ENCODE data around the gene ARGLU1. TPM values are rescaled to one million over a fixed set of nuclear protein-coding genes. Genes with fewer than 3 reads are reported as not detected.

ARGLU1 gene
- total RNA-seq, 1 donor from 2014 or later = 56.9 TPM

DNA sequence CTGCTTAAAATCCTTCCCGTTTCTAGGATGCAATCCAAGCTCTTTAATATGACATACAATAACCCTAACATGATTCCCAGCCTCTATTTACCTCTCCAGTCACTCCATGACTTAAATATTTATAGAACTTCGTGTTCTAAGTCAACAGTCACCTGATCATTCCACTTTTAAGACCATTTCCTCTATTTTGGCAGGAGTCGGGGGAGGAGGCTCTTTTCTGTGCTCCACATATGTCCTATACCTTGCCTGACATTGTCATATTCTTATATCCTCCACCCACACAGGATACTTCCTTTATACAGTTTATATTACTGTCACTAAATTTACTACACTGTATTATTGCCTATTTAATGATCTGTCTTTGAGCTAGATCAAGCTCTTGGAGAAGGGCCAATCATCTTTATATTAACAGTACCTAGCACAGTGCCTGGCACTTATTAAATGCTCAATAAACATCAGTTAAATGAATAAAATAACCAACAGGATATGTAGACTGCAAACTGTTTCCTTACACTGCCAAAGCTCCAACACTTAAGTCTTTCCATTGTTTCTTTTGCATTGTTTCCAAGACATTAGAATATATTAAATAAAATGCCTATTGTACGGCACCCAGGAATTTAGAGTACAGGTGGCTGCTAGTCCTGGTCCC lies 2.7 kb downstream of the ARGLU1 start:
- peak overlapping the region; percentile 98 for H3K4me3 Mint-ChIP-seq (ENCODE audit: unreplicated experiment)
- no peaks in the 10 kb centered on the region for H3K27me3 Mint-ChIP-seq (ENCODE audit: low read depth, unreplicated experiment)
- Histone ChIP-seq H3K4me2 (ENCODE audit: low read length) (peak overlapping the region; percentile 94), H3K36me3 (ENCODE audit: insufficient read depth, low read length) (no peaks in the 10 kb centered on the region), H3K27ac (ENCODE audit: low read depth, low read length) (no peak overlapping the region), H2AFZ (ENCODE audit: low read depth, low read length) (no peak overlapping the region), H3K27me3 (ENCODE audit: insufficient read depth, low read length) (no peaks in the 10 kb centered on the region), H4K20me1 (ENCODE audit: insufficient read depth, low read length) (peaks cover 67% of the 10 kb centered on the region), H3K4me1 (ENCODE audit: insufficient read depth, low read length) (peaks cover 18% of the 10 kb centered on the region), H3K79me2 (ENCODE audit: insufficient read depth, low read length) (peaks cover 77% of the 10 kb centered on the region), H3K9ac (ENCODE audit: low read length) (no peak overlapping the region), H3K4me3 (ENCODE audit: insufficient read depth, low read depth, low read length) (peak overlapping the region; percentile 91), H3K9me3 (ENCODE audit: insufficient read depth, low read depth, low read length) (no peaks in the 10 kb centered on the region)
- no peaks in the 10 kb centered on the region for H3K9me3 Mint-ChIP-seq (ENCODE audit: unreplicated experiment)
- no peak for FAIRE-seq
- TF ChIP-seq, protein P1, sequence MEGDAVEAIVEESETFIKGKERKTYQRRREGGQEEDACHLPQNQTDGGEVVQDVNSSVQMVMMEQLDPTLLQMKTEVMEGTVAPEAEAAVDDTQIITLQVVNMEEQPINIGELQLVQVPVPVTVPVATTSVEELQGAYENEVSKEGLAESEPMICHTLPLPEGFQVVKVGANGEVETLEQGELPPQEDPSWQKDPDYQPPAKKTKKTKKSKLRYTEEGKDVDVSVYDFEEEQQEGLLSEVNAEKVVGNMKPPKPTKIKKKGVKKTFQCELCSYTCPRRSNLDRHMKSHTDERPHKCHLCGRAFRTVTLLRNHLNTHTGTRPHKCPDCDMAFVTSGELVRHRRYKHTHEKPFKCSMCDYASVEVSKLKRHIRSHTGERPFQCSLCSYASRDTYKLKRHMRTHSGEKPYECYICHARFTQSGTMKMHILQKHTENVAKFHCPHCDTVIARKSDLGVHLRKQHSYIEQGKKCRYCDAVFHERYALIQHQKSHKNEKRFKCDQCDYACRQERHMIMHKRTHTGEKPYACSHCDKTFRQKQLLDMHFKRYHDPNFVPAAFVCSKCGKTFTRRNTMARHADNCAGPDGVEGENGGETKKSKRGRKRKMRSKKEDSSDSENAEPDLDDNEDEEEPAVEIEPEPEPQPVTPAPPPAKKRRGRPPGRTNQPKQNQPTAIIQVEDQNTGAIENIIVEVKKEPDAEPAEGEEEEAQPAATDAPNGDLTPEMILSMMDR (IDR thresholded peaks at IDR 0.05; ENCODE audit: insufficient read depth, low read depth, low read length) = no peak
- no peak for TF ChIP-seq EZH2 (IDR thresholded peaks at IDR 0.05; ENCODE audit: insufficient read depth, low read length)
- H3K36me3 Mint-ChIP-seq (ENCODE audit: low read depth, unreplicated experiment) = no peaks in the 10 kb centered on the region
- peaks cover 37% of the 10 kb centered on the region for H3K4me1 Mint-ChIP-seq (ENCODE audit: low read depth, unreplicated experiment)
- no peak for DNase-seq (ENCODE audit: low read depth)
- H3K27ac Mint-ChIP-seq (ENCODE audit: unreplicated experiment) = peak overlapping the region; percentile 10

DNA sequence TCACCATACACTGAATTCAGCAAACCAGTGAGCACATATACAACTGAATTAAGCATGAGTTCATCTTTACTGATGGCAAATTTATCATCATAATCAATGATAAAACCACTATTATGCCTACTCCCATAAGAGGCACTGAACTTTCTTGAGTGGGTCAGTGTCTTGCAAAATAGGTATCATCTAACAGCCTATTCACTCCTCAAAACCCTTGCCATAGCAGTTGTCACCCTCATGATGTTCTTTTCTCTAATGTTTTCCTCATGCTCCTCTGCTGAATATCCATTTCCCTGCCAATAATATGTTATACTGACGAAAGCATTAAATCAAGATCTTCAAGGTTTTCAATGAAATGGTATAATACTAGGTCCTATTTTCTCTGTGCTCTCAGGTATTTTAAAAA lies 5.6 kb downstream of the ARGLU1 start:
- Histone ChIP-seq H3K79me2 (ENCODE audit: insufficient read depth, low read length) (peaks cover 100% of the 10 kb centered on the region), H3K4me2 (ENCODE audit: low read length) (peak overlapping the region; percentile 53), H3K36me3 (ENCODE audit: insufficient read depth, low read length) (peaks cover 20% of the 10 kb centered on the region), H3K9ac (ENCODE audit: low read length) (no peak overlapping the region), H3K27ac (ENCODE audit: low read depth, low read length) (no peak overlapping the region), H3K9me3 (ENCODE audit: insufficient read depth, low read depth, low read length) (no peaks in the 10 kb centered on the region), H3K4me1 (ENCODE audit: insufficient read depth, low read length) (peaks cover 18% of the 10 kb centered on the region), H2AFZ (ENCODE audit: low read depth, low read length) (no peak overlapping the region), H3K27me3 (ENCODE audit: insufficient read depth, low read length) (no peaks in the 10 kb centered on the region), H4K20me1 (ENCODE audit: insufficient read depth, low read length) (peaks cover 89% of the 10 kb centered on the region), H3K4me3 (ENCODE audit: insufficient read depth, low read depth, low read length) (no peak overlapping the region)
- TF ChIP-seq, protein P1 (IDR thresholded peaks at IDR 0.05; ENCODE audit: insufficient read depth, low read depth, low read length) = no peak
- TF ChIP-seq EZH2 (IDR thresholded peaks at IDR 0.05; ENCODE audit: insufficient read depth, low read length) = no peak
- H3K4me1 Mint-ChIP-seq (ENCODE audit: low read depth, unreplicated experiment) = peaks cover 37% of the 10 kb centered on the region
- FAIRE-seq (no peak), DNase-seq (ENCODE audit: low read depth) (no peak)
- peaks cover 6% of the 10 kb centered on the region for H3K36me3 Mint-ChIP-seq (ENCODE audit: low read depth, unreplicated experiment)
- H3K27me3 Mint-ChIP-seq (ENCODE audit: low read depth, unreplicated experiment) = no peaks in the 10 kb centered on the region
- no peaks in the 10 kb centered on the region for H3K9me3 Mint-ChIP-seq (ENCODE audit: unreplicated experiment)
- no peak overlapping the region for H3K4me3 Mint-ChIP-seq (ENCODE audit: unreplicated experiment)
- H3K27ac Mint-ChIP-seq (ENCODE audit: unreplicated experiment) = no peak overlapping the region

DNA sequence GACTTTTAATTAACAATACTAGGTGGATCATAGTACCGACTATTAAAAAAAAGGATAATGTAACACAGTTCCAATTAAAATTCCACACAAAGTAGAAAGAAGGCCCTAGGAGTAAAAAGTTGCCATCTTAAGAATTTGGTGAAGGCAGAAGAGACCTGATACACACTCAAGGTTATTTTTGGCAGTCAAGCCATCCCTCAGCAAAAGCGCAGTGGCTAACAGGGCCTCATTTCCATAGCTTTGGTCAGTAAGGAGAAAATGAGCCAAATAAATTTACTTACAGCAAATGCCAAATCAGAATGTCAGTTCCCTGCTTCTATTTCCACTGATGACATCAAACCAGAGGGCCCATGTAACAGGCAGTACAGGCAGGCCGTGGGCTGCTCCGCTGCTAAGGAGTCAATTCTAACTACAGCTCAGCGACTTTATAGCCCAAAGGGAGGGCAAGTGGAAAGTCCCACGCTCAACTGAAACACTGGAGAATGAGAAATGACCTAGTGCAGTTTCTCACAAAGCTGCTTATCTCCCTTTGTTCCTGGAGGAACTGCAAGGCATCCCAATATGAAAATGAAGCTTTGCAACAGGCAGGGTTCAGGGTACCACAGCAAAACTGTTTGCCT lies 6.3 kb downstream of the ARGLU1 start:
- peaks cover 6% of the 10 kb centered on the region for H3K36me3 Mint-ChIP-seq (ENCODE audit: low read depth, unreplicated experiment)
- Histone ChIP-seq H3K27me3 (ENCODE audit: insufficient read depth, low read length) (no peaks in the 10 kb centered on the region), H3K4me2 (ENCODE audit: low read length) (peak overlapping the region; percentile 53), H3K36me3 (ENCODE audit: insufficient read depth, low read length) (peaks cover 26% of the 10 kb centered on the region), H2AFZ (ENCODE audit: low read depth, low read length) (no peak overlapping the region), H3K27ac (ENCODE audit: low read depth, low read length) (no peak overlapping the region), H4K20me1 (ENCODE audit: insufficient read depth, low read length) (peaks cover 84% of the 10 kb centered on the region), H3K4me3 (ENCODE audit: insufficient read depth, low read depth, low read length) (no peak overlapping the region), H3K9ac (ENCODE audit: low read length) (peak overlapping the region; percentile 11), H3K79me2 (ENCODE audit: insufficient read depth, low read length) (peaks cover 100% of the 10 kb centered on the region), H3K4me1 (ENCODE audit: insufficient read depth, low read length) (peaks cover 18% of the 10 kb centered on the region), H3K9me3 (ENCODE audit: insufficient read depth, low read depth, low read length) (no peaks in the 10 kb centered on the region)
- TF ChIP-seq, protein P1 (IDR thresholded peaks at IDR 0.05; ENCODE audit: insufficient read depth, low read depth, low read length) = no peak
- no peak for TF ChIP-seq EZH2 (IDR thresholded peaks at IDR 0.05; ENCODE audit: insufficient read depth, low read length)
- DNase-seq (ENCODE audit: low read depth) = peak; percentile 59
- H3K27ac Mint-ChIP-seq (ENCODE audit: unreplicated experiment) = no peak overlapping the region
- no peak overlapping the region for H3K4me3 Mint-ChIP-seq (ENCODE audit: unreplicated experiment)
- FAIRE-seq = no peak
- peaks cover 37% of the 10 kb centered on the region for H3K4me1 Mint-ChIP-seq (ENCODE audit: low read depth, unreplicated experiment)
- H3K9me3 Mint-ChIP-seq (ENCODE audit: unreplicated experiment) = no peaks in the 10 kb centered on the region
- no peaks in the 10 kb centered on the region for H3K27me3 Mint-ChIP-seq (ENCODE audit: low read depth, unreplicated experiment)
